Ovary (tissue), 9 donors: ENCODE data around the gene MTHFD1L. TPM values are rescaled to one million over a fixed set of nuclear protein-coding genes. Genes with fewer than 3 reads are reported as not detected.

Source experiments
- DNase-seq, 5 donors: peaks; one replicate each; pipeline ENCODE4 v3.0.0-alpha.2; 2019 to 2020
- H3K27ac ChIP-seq, 2 donors: fragments of 200-600 bp; one replicate each; pipeline versions ENCODE4 v1.5.1 to v1.8.0; 2019 to 2022
- H3K27me3 ChIP-seq: fragments of 200-600 bp; one replicate; pipeline ENCODE4 v1.8.0; 2022
- H3K36me3 ChIP-seq: fragments of 200-600 bp; sonication (generic); one replicate; pipeline ENCODE4 v1.5.1; 2019
- H3K4me1 ChIP-seq: one replicate; pipeline ENCODE4 v1.8.1; 2013; ENCODE audit warnings: mild to moderate bottlenecking, moderate library complexity; ENCODE audit not compliant: insufficient read depth
- H3K4me3 ChIP-seq: fragments of 200-600 bp; sonication (generic); one replicate; pipeline ENCODE4 v1.5.1; 2017
- H3K9me3 ChIP-seq, 2 donors: fragments of 200-600 bp in 1 of 2; sonication (generic) in 1 of 2; one replicate each; pipeline versions ENCODE4 v1.5.1 to v1.8.1; 2013 to 2019; ENCODE audit warnings: mild to moderate bottlenecking in 1 of 2, moderate library complexity in 1 of 2
- EP300 ChIP-seq: sonication (generic); formaldehyde crosslinking; IDR thresholded peaks from one replicate; pipeline ENCODE4 v1.6.1; 2017; ENCODE audit warnings: antibody characterized with exemption
- POLR2A ChIP-seq: fragments of 450-650 bp; IDR thresholded peaks from one replicate; pipeline ENCODE4 v1.6.1; 2017; ENCODE audit warnings: antibody characterized with exemption, mild to moderate bottlenecking, moderate library complexity
- WGBS, 3 donors: extraction: QIAGEN DNeasy Blood & Tissue Kit in 1 of 3; methylation state at CpG; one replicate each; pipeline versions ENCODE4 v1.1.5 to v1.1.7; 2013 to 2017; 5-methylcytosine and 5-hydroxymethylcytosine counted together
- intact Hi-C, 4 donors: fragments of 100-400 bp; cut with DNase I; formaldehyde crosslinking; loops; one replicate each; pipeline versions ENCODE4 v1.11.0 to v1.15.1; 2022 to 2023
- polyA plus RNA-seq, 2 donors: library from polyadenylated mRNA; stranded (reverse); fragments of 200-250 nt in 1 of 2; fragments of 350-450 nt in 1 of 2; fragmentation: Illumina TruSeq in 1 of 2; extraction: RNeasy Lipid Tissue Mini Kit (QIAGEN cat#74804) in 1 of 2; gene quantifications; one replicate each; pipeline ENCODE4 v1.2.3, GENCODE V29; 2013 to 2014
- total RNA-seq, 7 donors: library from RNA; depleted of rRNA in 2 of 7; stranded (reverse); fragments of >200 nt in 2 of 7; fragmentation: NEBNext Ultra II Directional in 3 of 7; extraction: Animal tissue kit (Norgen Biotek cat#: 25700) in 3 of 7; gene quantifications; one replicate each; pipeline versions ENCODE4 v1.1.0 to v1.2.4, GENCODE V29; 2016 to 2023
- TF ChIP-seq, protein P1 (sequence below), 3 donors: fragments of 450-650 bp in 2 of 3; fragments of 200-600 bp in 1 of 3; IDR thresholded peaks; one replicate each; pipeline versions ENCODE4 v1.5.1 to v1.8.0; 2016 to 2022; ENCODE audit warnings: antibody characterized with exemption in 3 of 3, mild to moderate bottlenecking in 1 of 3
- donor health status: DM: no; HTN: no; CAD: no; lungs with moderate emphysema.
- donor health status: DM: no; HTN: no; CAD: no.
- donor health status: Bipolar disorder and iron deficiency.
- donor health status: DM: yes; HTN: yes; CAD: no.
- donor health status: DM: no; HTN: no; CAD: no.
- donor health status: DM: yes; HTN: yes; CAD: no.

Gene MTHFD1L
- total and polyA plus RNA-seq, 9 donors = 13.0 to 91.1 (median 23.6) TPM

- no peak for DNase-seq
- intact Hi-C loops = no loop called here
Observed at GRCh38 chr6:151107897-151108427, 242.5 kb downstream of the MTHFD1L start.

GRCh38 chr6:151108548-151108947, 243.0 kb downstream of the MTHFD1L start:
- Histone ChIP-seq H3K27me3 (no peaks in the 10 kb centered on the region), H3K9me3 (no peaks in the 10 kb centered on the region), H3K27ac (no peak overlapping the region), H3K36me3 (no peaks in the 10 kb centered on the region), H3K4me1 (peaks cover 8% of the 10 kb centered on the region), H3K4me3 (no peak overlapping the region)
- WGBS, 3 donors = 54 to 76% (median 65%) methylated on average over 6 of the region's 6 CpGs
- DNase-seq = no peak
- intact Hi-C loops = no loop called here
- TF ChIP-seq, protein P1, sequence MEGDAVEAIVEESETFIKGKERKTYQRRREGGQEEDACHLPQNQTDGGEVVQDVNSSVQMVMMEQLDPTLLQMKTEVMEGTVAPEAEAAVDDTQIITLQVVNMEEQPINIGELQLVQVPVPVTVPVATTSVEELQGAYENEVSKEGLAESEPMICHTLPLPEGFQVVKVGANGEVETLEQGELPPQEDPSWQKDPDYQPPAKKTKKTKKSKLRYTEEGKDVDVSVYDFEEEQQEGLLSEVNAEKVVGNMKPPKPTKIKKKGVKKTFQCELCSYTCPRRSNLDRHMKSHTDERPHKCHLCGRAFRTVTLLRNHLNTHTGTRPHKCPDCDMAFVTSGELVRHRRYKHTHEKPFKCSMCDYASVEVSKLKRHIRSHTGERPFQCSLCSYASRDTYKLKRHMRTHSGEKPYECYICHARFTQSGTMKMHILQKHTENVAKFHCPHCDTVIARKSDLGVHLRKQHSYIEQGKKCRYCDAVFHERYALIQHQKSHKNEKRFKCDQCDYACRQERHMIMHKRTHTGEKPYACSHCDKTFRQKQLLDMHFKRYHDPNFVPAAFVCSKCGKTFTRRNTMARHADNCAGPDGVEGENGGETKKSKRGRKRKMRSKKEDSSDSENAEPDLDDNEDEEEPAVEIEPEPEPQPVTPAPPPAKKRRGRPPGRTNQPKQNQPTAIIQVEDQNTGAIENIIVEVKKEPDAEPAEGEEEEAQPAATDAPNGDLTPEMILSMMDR (IDR thresholded peaks at IDR 0.05) = no peak
- no peak for TF ChIP-seq POLR2A
- no peak for TF ChIP-seq EP300

More at GRCh38 chr6:151107897-151108427, 242.5 kb downstream of the MTHFD1L start:
- TF ChIP-seq, protein P1 (IDR thresholded peaks at IDR 0.05) = no peak
- TF ChIP-seq EP300 (no peak), POLR2A (no peak)
- H3K9me3 ChIP-seq = no peaks in the 10 kb centered on the region
- H3K36me3 ChIP-seq = no peaks in the 10 kb centered on the region
- H3K27me3 ChIP-seq = no peaks in the 10 kb centered on the region
- peaks cover 8% of the 10 kb centered on the region for H3K4me1 ChIP-seq
- WGBS, 3 donors = 16 to 57% (median 22%) methylated on average over 4 of the region's 4 CpGs
- no peak overlapping the region for H3K27ac ChIP-seq
- H3K4me3 ChIP-seq = no peak overlapping the region

GRCh38 chr6:151109361-151109760, 243.9 kb downstream of the MTHFD1L start:
- H3K9me3 ChIP-seq = no peaks in the 10 kb centered on the region
- intact Hi-C loops = no loop called here
- no peaks in the 10 kb centered on the region for H3K36me3 ChIP-seq
- TF ChIP-seq EP300 (no peak), POLR2A (no peak)
- TF ChIP-seq, protein P1 (IDR thresholded peaks at IDR 0.05) = no peak
- 63 to 76% (median 74%) methylated on average over 8 of the region's 8 CpGs for WGBS, 3 donors
- DNase-seq = no peak
- peaks cover 8% of the 10 kb centered on the region for H3K4me1 ChIP-seq
- no peaks in the 10 kb centered on the region for H3K27me3 ChIP-seq
- no peak overlapping the region for H3K4me3 ChIP-seq
- H3K27ac ChIP-seq = no peak overlapping the region

GRCh38 chr6:151109869-151110575, 244.5 kb downstream of the MTHFD1L start:
- Histone ChIP-seq H3K4me1 (peaks cover 8% of the 10 kb centered on the region), H3K27me3 (no peaks in the 10 kb centered on the region)

More at GRCh38 chr6:151109869-151110575, 244.5 kb downstream of the MTHFD1L start:
- Histone ChIP-seq H3K4me3 (no peak overlapping the region), H3K27ac (no peak overlapping the region), H3K36me3 (no peaks in the 10 kb centered on the region), H3K9me3 (no peaks in the 10 kb centered on the region)
- 56 to 68% (median 62%) methylated on average over 11 of the region's 11 CpGs for WGBS, 3 donors
- TF ChIP-seq, protein P1 (IDR thresholded peaks at IDR 0.05) = no peak
- no peak for DNase-seq
- intact Hi-C loops = no loop called here
